NB4 (cell line): ENCODE measurements around the gene C6orf89.
A peak's percentile ranks its signal among the peaks of the same experiment; 100 is the strongest.

Experiments
- DNase-seq: peaks from one replicate; pipeline ENCODE4 v3.0.0; 2010; ENCODE audit warnings: low read depth
- H3K4me3 ChIP-seq: one replicate; pipeline ENCODE4 v1.5.1; 2011; ENCODE audit warnings: mild to moderate bottlenecking, low read depth, low read length, moderate library complexity
- MAX ChIP-seq: IDR thresholded peaks from 2 replicates; pipeline ENCODE4 v1.6.1; 2011; ENCODE audit warnings: low read depth, low read length
- MYC ChIP-seq: IDR thresholded peaks from 2 replicates; pipeline ENCODE4 v1.6.1; 2011; ENCODE audit warnings: low read depth, low read length
- POLR2A ChIP-seq: IDR thresholded peaks from 2 replicates; pipeline ENCODE4 v1.6.1; 2011; ENCODE audit warnings: mild to moderate bottlenecking; ENCODE audit not compliant: insufficient read length; ENCODE audit errors: extremely low read depth
- TF ChIP-seq, protein P1 (sequence below): IDR thresholded peaks from one replicate; pipeline ENCODE4 v1.5.1; 2012; ENCODE audit warnings: low read depth, low read length

The C6orf89 gene

DNA sequence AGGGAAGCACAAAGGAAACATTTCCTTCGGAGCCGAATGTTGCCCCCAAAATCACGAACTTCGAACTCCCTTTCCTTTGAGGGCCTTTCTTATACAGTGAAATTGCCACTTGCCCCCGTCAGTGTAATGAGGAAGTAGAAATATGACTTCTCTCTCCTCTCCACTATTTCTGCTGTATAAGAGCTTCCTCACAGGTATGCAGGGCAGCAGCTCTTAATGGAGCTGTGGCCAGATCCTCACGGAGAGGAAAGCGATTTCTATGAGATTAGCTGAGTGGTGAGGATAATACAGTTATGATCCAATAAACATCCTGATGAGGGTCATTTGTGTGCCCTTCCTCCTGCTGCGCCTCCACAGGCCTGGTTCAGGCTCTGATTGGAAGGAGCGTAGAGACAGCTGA lies 35.7 kb upstream of the C6orf89 start:
- H3K4me3 ChIP-seq = no peak overlapping the region
- no peak for TF ChIP-seq MYC
- TF ChIP-seq, protein P1, sequence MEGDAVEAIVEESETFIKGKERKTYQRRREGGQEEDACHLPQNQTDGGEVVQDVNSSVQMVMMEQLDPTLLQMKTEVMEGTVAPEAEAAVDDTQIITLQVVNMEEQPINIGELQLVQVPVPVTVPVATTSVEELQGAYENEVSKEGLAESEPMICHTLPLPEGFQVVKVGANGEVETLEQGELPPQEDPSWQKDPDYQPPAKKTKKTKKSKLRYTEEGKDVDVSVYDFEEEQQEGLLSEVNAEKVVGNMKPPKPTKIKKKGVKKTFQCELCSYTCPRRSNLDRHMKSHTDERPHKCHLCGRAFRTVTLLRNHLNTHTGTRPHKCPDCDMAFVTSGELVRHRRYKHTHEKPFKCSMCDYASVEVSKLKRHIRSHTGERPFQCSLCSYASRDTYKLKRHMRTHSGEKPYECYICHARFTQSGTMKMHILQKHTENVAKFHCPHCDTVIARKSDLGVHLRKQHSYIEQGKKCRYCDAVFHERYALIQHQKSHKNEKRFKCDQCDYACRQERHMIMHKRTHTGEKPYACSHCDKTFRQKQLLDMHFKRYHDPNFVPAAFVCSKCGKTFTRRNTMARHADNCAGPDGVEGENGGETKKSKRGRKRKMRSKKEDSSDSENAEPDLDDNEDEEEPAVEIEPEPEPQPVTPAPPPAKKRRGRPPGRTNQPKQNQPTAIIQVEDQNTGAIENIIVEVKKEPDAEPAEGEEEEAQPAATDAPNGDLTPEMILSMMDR = no peak
- TF ChIP-seq MAX = no peak
- DNase-seq = peak; percentile 52

GRCh38 chr6:36851149-36851614 lies 34.6 kb upstream of the C6orf89 start:
- H3K4me3 ChIP-seq = peak overlapping the region; percentile 8
- peak; percentile 88 for DNase-seq
- TF ChIP-seq, protein P1 = peak; percentile 85
- TF ChIP-seq MYC (no peak), POLR2A (no peak), MAX (0 out of 2 replicates have a peak, but pooled peaks have one; percentile 30)

- TF ChIP-seq MAX (peak; percentile 77), MYC (peak; percentile 79), POLR2A (no peak)
- TF ChIP-seq, protein P1 = no peak
- peak; percentile 96 for DNase-seq
- peak overlapping the region; percentile 21 for H3K4me3 ChIP-seq
These were observed 34.1 kb upstream of the C6orf89 start for GRCh38 chr6:36851626-36852025.

- no peak overlapping the region for H3K4me3 ChIP-seq
- TF ChIP-seq MAX (no peak), POLR2A (no peak), MYC (no peak)
- TF ChIP-seq, protein P1 = no peak
- DNase-seq = peak; percentile 81
These were observed 33.1 kb upstream of the C6orf89 start for GRCh38 chr6:36852481-36853147.

- TF ChIP-seq MAX (peak; percentile 96), MYC (peak; percentile 55), POLR2A (no peak)
- TF ChIP-seq, protein P1 = no peak
- no peak overlapping the region for H3K4me3 ChIP-seq
- DNase-seq = peak; percentile 95
These were observed 32.4 kb upstream of the C6orf89 start for GRCh38 chr6:36853325-36853724.
